KBM-7 (cell line): ENCODE measurements around the gene FRMD6.

Source experiments
- DNase-seq: peaks from one replicate; pipeline ENCODE4 v3.0.0-alpha.2; 2015
- in situ Hi-C: fragments of 300-500 bp; cut with MboI; formaldehyde crosslinking; loops from 2 replicates; pipeline ENCODE4 v1.14.3; 2020; ENCODE audit warnings: low sequenced_read_pairs, low pct_unique_long_range_greater_than_20kb, mixed read lengths

FRMD6 gene

GRCh38 chr14:51658441-51659173 lies 6.9 kb downstream of the FRMD6 start:
- in situ Hi-C loops, result no loop called here
- DNase-seq, result no peak

DNA sequence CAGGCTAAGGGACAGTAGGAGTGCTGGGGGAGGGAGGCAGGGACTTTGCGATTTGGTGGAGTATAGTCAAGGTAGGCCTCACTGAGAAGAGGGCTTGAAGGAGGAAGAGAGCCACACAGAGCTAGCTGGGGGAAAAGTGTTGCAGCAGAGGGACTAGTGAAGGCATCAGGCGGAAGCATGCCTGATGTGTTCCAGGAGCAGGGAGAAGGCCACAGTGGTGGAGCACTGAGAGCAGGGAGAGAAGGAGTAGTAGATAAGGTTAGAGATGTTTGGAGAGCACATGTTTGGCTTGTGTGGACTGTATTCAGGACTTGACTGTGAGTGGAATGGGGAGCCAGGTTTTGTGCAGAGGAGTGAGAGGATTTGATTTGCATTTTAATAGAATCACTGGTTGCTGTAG lies 9.0 kb downstream of the FRMD6 start:
- in situ Hi-C loops, result no loop called here
- DNase-seq, result no peak

- no peak for DNase-seq
- in situ Hi-C loops, result no loop called here
Measured at GRCh38 chr14:51661504-51661903, 9.8 kb downstream of the FRMD6 start.

GRCh38 chr14:51663783-51664326 lies 12.1 kb downstream of the FRMD6 start:
- in situ Hi-C loops, result no loop called here
- DNase-seq, result no peak

- in situ Hi-C loops, result no loop called here
- DNase-seq, result no peak
Measured at GRCh38 chr14:51666070-51666469, 14.4 kb downstream of the FRMD6 start.

DNA sequence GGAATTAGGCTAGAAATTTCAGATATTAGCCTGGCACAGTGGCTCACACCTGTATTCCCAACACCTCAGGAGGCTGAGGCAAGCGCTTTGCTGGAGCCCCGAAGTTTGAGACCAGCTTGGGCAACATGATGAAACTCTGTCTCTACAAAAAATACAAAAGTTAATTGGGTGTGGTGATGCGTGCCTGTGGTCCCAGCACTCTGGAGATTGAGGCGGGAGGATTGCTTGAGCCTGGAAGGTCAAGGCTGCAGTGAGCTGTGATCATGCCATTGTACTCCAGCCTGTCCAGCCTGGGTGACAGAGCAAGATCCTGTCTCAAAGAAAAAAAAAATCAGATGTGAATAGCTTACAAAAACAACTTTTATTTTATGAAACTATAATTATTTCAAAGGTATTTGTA lies 15.1 kb downstream of the FRMD6 start:
- no peak for DNase-seq
- in situ Hi-C loops, result no loop called here

- in situ Hi-C loops, result no loop called here
- no peak for DNase-seq
Measured at GRCh38 chr14:51668870-51669269, 17.2 kb downstream of the FRMD6 start.

- in situ Hi-C loops, result no loop called here
- no peak for DNase-seq
Measured at GRCh38 chr14:51674294-51675002, 22.7 kb downstream of the FRMD6 start.

GRCh38 chr14:51676549-51676948 lies 24.8 kb downstream of the FRMD6 start:
- no peak for DNase-seq
- in situ Hi-C loops, result no loop called here

DNA sequence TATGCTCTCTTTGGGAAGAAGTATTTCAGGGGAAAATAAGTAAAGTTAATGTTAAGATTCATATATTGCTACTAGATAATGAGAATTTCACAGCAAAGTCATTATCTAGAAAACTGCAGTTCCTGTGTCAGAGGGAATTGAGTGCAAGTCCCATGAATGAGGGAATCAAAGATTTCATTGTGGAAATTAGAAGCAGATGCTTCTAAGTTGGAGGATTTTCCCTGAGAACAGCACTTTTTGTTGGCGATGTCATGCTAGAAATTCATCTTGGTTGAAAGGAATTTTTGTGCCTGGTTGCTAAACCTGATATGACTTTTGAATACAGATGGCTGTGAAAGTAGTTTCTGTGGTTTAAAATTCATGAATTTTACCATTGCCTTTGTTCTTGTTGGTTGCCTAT lies 25.6 kb downstream of the FRMD6 start:
- no peak for DNase-seq
- in situ Hi-C loops, result no loop called here

DNA sequence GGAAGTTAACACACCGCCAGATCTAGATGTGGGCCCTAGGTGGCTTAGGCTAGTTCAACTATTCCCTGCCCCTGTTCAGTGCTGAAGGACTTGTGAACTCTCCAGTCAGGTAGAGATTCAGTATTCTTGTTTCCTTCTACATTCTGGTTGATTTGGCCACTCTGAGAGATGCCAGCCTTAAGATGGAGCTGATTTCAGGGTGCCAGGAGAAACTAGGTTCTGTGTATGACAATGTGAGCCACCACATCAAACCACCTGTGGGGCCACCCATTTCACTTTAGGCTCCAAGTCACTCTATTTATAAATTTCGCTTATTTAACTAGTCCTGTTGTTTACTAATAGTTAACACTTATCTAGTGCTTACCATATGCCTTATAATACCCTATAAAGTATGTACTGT lies 26.0 kb downstream of the FRMD6 start:
- in situ Hi-C loops, result no loop called here
- DNase-seq, result no peak

DNA sequence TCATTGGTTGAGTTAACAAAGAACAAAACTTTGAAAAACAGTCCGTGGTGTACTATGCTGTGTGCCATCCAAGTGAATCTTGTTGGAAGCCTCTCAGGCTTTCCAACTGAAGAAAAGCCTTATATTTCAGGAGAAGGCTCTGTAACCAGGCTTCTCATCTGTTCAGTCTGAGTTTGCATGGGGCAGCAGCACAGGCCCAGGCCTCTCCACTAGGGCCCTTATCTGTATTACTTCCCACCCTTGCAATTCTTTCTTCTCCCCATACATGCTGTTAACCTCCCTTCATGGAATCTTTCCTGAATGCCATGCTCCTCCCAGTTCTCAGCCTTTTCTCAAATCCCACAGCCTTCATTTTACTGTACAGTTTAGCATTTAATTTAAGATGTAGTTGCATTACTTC lies 28.3 kb downstream of the FRMD6 start:
- in situ Hi-C loops, result no loop called here

GRCh38 chr14:51681411-51681810 lies 29.7 kb downstream of the FRMD6 start:
- in situ Hi-C loops, result no loop called here

More for the DNA sequence above, 28.3 kb downstream of the FRMD6 start:
- DNase-seq, result no peak

GRCh38 chr14:51682411-51682810 lies 30.7 kb downstream of the FRMD6 start:
- in situ Hi-C loops, result no loop called here
- no peak for DNase-seq

More at GRCh38 chr14:51681411-51681810, 29.7 kb downstream of the FRMD6 start:
- no peak for DNase-seq

GRCh38 chr14:51684760-51685159 lies 33.0 kb downstream of the FRMD6 start:
- DNase-seq, result no peak
- in situ Hi-C loops, result no loop called here

DNA sequence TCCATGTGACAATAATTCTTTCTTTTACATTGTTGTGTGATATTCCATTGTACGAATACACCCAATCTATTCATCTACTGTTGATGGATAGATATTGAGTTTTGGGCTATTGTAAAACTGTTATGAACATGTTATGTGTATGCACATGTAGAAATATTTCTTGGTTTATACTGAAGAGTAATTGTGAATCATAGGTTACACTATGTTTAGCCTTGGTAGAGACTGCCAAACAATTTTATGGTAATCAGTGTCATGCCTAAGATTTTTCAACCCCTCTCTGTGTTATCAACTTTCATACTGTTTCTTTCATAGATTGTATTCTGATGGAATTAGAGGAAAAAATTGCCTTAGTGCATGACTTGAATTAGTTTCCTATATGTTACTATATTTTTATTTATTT lies 39.5 kb downstream of the FRMD6 start:
- DNase-seq, result no peak

DNA sequence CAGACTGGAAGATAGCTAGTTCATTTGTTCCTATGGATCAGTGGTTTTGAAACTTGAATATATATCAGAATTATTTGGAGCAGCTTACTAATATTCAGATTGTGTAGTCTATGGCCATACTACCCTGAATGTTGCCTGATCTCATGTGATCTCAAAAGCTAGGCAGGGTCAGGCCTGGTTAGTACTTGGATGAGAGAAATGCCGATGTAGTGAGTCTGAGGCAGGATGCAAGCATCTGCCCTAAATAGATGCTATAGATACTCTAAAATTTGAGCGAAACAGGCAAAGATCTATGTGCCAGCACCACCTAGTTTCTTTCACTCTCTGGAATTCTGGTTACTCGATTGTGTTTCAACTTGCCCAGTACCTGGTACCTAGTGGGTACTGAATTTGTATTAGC lies 40.9 kb downstream of the FRMD6 start:
- in situ Hi-C loops, result no loop called here
- no peak for DNase-seq

More for the DNA sequence above, 39.5 kb downstream of the FRMD6 start:
- in situ Hi-C loops, result no loop called here

DNA sequence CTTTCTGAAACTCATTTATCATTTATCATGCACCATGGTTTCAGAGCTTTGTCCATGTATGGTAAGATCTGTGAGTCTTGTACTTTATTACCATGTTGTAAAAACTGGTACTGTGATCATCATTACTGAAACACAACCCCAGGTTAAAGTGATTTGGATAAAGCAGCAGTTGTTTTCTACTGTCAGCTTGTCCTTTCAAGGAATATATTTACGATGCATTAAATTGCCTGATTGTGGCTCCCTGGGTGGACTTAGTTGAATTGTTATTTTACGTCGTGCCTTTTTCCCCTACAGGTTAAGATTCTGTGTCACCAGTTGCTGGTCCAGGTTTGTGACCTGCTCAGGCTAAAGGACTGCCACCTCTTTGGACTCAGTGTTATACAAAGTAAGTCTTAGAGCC lies 46.1 kb downstream of the FRMD6 start:
- in situ Hi-C loops, result no loop called here
- no peak for DNase-seq

DNA sequence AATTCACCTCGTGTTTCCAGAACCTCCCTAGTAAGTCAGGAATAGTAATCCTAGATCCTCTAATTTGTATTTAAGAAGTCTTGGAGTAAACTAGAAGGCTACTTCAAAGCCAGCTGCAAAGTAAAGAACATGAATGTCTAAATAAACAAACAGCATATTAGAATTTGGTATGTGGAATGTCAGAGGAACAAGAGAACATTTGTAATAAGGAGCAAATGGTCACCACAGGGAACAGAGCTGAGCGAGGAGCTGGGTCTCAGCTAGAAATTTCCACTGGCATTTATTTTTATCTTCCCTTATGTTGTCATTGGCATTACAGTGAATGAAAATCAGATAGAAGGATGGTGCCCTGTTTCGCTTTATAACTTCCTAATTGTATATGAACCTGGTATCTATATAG lies 50.2 kb downstream of the FRMD6 start:
- in situ Hi-C loops, result no loop called here
- no peak for DNase-seq

DNA sequence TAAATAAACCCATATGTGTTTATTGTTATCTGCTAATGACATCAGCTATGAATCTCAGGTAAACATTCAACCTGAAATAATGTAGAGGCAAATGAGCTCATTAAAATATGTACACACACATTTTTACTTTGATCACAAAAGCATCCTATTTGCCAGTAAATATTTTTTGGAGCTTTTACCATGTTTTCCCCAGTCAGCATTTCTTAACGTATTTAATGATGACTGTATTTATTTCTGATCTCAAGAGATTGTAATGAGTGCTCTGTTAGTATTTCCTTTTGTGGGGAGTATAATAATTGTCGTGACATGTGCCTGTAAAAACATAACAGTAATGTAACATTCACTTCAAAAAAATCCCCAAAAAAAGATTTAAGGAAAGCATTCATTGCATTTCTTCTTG lies 52.1 kb downstream of the FRMD6 start:
- DNase-seq, result no peak
- in situ Hi-C loops, result no loop called here

DNA sequence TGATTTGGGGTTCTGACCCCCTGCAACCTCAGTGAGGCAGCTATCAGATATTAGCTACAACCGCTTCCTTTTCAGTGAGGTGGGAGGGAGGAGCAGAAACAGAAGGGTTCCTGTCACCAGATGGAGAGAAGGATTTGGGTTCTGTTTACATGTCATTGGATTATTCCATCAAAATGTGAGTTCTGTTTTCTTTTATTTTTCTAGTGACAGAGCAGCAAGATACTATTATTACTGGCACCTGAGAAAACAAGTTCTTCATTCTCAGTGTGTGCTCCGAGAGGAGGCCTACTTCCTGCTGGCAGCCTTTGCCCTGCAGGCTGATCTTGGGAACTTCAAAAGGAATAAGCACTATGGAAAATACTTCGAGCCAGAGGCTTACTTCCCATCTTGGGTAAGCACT lies 52.8 kb downstream of the FRMD6 start:
- DNase-seq, result no peak
- in situ Hi-C loops, result no loop called here
